ENCODE measurements around the gene LCNL1. TPM values are rescaled to one million over a fixed set of nuclear protein-coding genes. Genes with fewer than 3 reads are reported as not detected.

The LCNL1 gene
- total RNA-seq, 5 donors from 2014 or later (not counting 1 experiment from before 2014, with no cell fraction given) = 0.29 to 2.2 (median 1.3) TPM

DNA sequence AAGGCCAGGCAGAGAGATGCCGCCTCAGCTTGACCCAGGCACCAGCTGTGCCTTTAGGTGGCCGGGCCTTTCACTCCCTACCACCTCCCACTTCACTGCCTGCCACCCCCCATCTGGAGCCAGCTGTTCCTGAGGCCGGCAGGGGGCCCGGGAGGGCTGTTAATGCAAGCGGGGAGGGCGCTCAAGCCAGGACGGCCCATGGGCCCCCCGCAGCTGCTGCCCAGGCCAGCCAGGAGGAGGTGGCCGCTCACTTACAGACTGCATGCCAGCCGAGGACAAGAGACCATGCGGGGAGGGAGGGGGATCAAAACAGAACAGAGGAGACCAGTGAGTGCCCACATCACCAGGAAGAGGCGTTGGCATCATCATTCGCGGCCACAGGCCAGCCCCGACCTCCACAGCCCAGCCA is 40.8 kb downstream of the LCNL1 start:
- Mint-ChIP-seq H3K9me3 (no peaks in the 10 kb centered on the region), H3K36me3 (no peaks in the 10 kb centered on the region), H3K27ac (no peak overlapping the region), H3K27me3 (no peaks in the 10 kb centered on the region), H3K4me1 (peaks cover 9 to 20% (median 14%) of the 10 kb centered on the region in 3 donors), H3K4me3 (no peak overlapping the region)
- H3K27me3 ChIP-seq (replicated peaks in 1 of 2; ENCODE audit: control insufficient read depth in 2 of 2, extremely low read depth in 1 of 2, insufficient read depth in 2 of 2, low read length in 1 of 2) = no peaks in the 10 kb centered on the region
- 96% methylated on average over 15 of the region's 15 CpGs for WGBS (ENCODE audit: insufficient coverage)
- DNase-seq (no peak), ATAC-seq (replicated peaks in 1 of 4) (no peak)
- H3K36me3 ChIP-seq (ENCODE audit: control insufficient read depth in 2 of 2, extremely low read depth in 1 of 2, insufficient read depth in 1 of 2, low read length in 1 of 2) = peaks cover 0 to 16% of the 10 kb centered on the region in 2 donors
- H3K27ac ChIP-seq (ENCODE audit: low read length) = no peak overlapping the region
- no peaks in the 10 kb centered on the region for H3K9me3 ChIP-seq
- ChIA-PET CTCF (no interaction called here), POLR2A (no interaction called here)
- H3K4me3 ChIP-seq (ENCODE audit: control insufficient read depth in 1 of 2, extremely low read depth in 1 of 2, low read length in 1 of 2) = no peak overlapping the region
- peaks cover 9 to 45% of the 10 kb centered on the region in 2 experiments for H3K4me1 ChIP-seq (ENCODE audit: control insufficient read depth in 1 of 2, extremely low read depth in 1 of 2, insufficient read depth in 2 of 2, low read length in 2 of 2)

- H3K4me1 ChIP-seq (ENCODE audit: control insufficient read depth in 1 of 2, extremely low read depth in 1 of 2, insufficient read depth in 2 of 2, low read length in 2 of 2) = peaks cover 20 to 65% of the 10 kb centered on the region in 2 experiments
- peaks cover 0 to 7% of the 10 kb centered on the region in 2 experiments for H3K27me3 ChIP-seq (replicated peaks in 1 of 2; ENCODE audit: control insufficient read depth in 2 of 2, extremely low read depth in 1 of 2, insufficient read depth in 2 of 2, low read length in 1 of 2)
- no peaks in the 10 kb centered on the region for H3K9me3 ChIP-seq
- DNase-seq = peak in 6 of 35 experiments; percentile 26 to 45 (median 31)
- H3K27ac Mint-ChIP-seq = no peak overlapping the region
- no peak overlapping the region for H3K4me3 Mint-ChIP-seq
- H3K27me3 Mint-ChIP-seq = no peaks in the 10 kb centered on the region
- no peaks in the 10 kb centered on the region for H3K36me3 Mint-ChIP-seq
- no peak for ATAC-seq (replicated peaks in 1 of 4)
- POLR2A ChIA-PET = interaction anchor here in 1 of 2 donors (0.6 kb wide), 1 partner anchor 8 kb away, joined by 3 read pairs; no protein-coding TSS in a partner anchor
- CTCF ChIA-PET = interaction anchor here (0.6 to 1.1 kb wide), 3 partner anchors 9 to 233 kb away, joined by 3 to 6 read pairs (median 3); no protein-coding TSS in a partner anchor
- 87% methylated on average over 13 of the region's 21 CpGs for WGBS (ENCODE audit: insufficient coverage)
- peaks cover 0 to 7% of the 10 kb centered on the region in 2 donors for H3K36me3 ChIP-seq (ENCODE audit: control insufficient read depth in 2 of 2, extremely low read depth in 1 of 2, insufficient read depth in 1 of 2, low read length in 1 of 2)
- no peak overlapping the region for H3K4me3 ChIP-seq (ENCODE audit: control insufficient read depth in 1 of 2, extremely low read depth in 1 of 2, low read length in 1 of 2)
- peaks cover 21 to 37% (median 30%) of the 10 kb centered on the region in 3 donors for H3K4me1 Mint-ChIP-seq
- no peaks in the 10 kb centered on the region for H3K9me3 Mint-ChIP-seq
- H3K27ac ChIP-seq (ENCODE audit: low read length) = no peak overlapping the region
Observed at GRCh38 chr9:137025517-137025966, 42.7 kb downstream of the LCNL1 start.

DNA sequence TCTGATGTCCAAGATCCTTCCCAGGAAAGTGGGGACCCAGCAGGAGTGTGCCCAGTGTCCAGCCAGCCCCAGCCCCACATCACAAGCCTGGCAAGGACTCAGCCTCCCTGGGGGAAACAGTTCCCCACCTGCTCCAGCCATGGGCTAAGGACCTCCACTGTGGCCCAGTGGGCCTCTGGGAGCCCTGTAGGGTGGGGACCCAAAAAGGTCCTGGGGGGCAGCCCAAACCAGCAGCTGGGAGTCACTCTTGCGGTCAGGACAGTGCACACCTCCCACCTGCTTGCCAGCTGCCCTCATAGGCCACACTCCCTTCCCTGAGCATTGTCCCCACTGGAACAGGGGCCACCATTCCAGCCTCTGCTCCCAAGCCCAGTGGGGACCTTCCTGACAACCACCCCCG is 43.6 kb downstream of the LCNL1 start:
- Histone ChIP-seq H3K4me3 (ENCODE audit: control insufficient read depth in 1 of 2, extremely low read depth in 1 of 2, low read length in 1 of 2) (no peak overlapping the region), H3K4me1 (ENCODE audit: control insufficient read depth in 1 of 2, extremely low read depth in 1 of 2, insufficient read depth in 2 of 2, low read length in 2 of 2) (peaks cover 20 to 69% of the 10 kb centered on the region in 2 experiments), H3K9me3 (no peaks in the 10 kb centered on the region), H3K27me3 (replicated peaks in 1 of 2; ENCODE audit: control insufficient read depth in 2 of 2, extremely low read depth in 1 of 2, insufficient read depth in 2 of 2, low read length in 1 of 2) (peaks cover 0 to 13% of the 10 kb centered on the region in 2 experiments), H3K27ac (ENCODE audit: low read length) (no peak overlapping the region), H3K36me3 (ENCODE audit: control insufficient read depth in 2 of 2, extremely low read depth in 1 of 2, insufficient read depth in 1 of 2, low read length in 1 of 2) (no peaks in the 10 kb centered on the region)
- Mint-ChIP-seq H3K27ac (peak overlapping the region; percentile 48 to 61), H3K4me1 (peaks cover 24 to 42% (median 34%) of the 10 kb centered on the region in 3 donors), H3K9me3 (no peaks in the 10 kb centered on the region), H3K36me3 (no peaks in the 10 kb centered on the region), H3K4me3 (peak overlapping the region; percentile 41 to 77 (median 41)), H3K27me3 (no peaks in the 10 kb centered on the region)
- ATAC-seq (replicated peaks in 1 of 4) (no peak), DNase-seq (no peak)
- WGBS (ENCODE audit: insufficient coverage) = 89% methylated on average over 2 of the region's 2 CpGs
- ChIA-PET CTCF (interaction anchor here (0.6 to 1.1 kb wide), 2 partner anchors 9 to 30 kb away, joined by 3 read pairs; no protein-coding TSS in a partner anchor), POLR2A (no interaction called here)

DNA sequence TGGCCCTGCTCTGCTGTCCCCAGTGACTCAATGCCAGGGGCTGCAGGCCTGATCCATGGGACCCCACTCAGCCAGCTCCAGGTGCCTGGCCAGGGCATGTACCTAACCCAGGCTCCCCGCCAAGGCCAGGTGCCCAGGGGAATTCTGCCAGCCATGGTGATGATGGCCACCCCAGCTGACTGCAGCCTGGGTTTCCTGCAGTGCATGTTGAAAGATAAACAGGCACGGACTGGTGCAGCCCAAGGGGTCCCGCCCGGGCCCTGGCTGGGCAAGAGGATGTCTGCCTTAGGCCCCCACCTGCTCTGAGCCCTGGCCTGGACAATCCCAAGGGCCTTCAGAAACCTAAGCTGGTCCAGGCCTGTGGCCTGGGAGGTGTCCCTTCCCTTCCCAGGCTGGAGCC is 44.0 kb downstream of the LCNL1 start:
- H3K4me1 ChIP-seq (ENCODE audit: control insufficient read depth in 1 of 2, extremely low read depth in 1 of 2, insufficient read depth in 2 of 2, low read length in 2 of 2) = peaks cover 20 to 69% of the 10 kb centered on the region in 2 experiments
- peak overlapping the region; percentile 77 to 82 (median 80) for H3K4me3 Mint-ChIP-seq
- POLR2A ChIA-PET = no interaction called here
- ATAC-seq (replicated peaks in 1 of 4) (no peak), DNase-seq (no peak)
- H3K27ac Mint-ChIP-seq = peak overlapping the region; percentile 48 to 61
- CTCF ChIA-PET = interaction anchor here in 1 of 2 donors (1.1 kb wide), 1 partner anchor 8 kb away, joined by 3 read pairs; no protein-coding TSS in a partner anchor
- H3K4me3 ChIP-seq (ENCODE audit: control insufficient read depth in 1 of 2, extremely low read depth in 1 of 2, low read length in 1 of 2) = peak overlapping the region in 1 of 2 donors; percentile 41
- no peaks in the 10 kb centered on the region for H3K9me3 Mint-ChIP-seq
- H3K36me3 Mint-ChIP-seq = no peaks in the 10 kb centered on the region
- peaks cover 27 to 45% (median 36%) of the 10 kb centered on the region in 3 donors for H3K4me1 Mint-ChIP-seq
- no peaks in the 10 kb centered on the region for H3K36me3 ChIP-seq (ENCODE audit: control insufficient read depth in 2 of 2, extremely low read depth in 1 of 2, insufficient read depth in 1 of 2, low read length in 1 of 2)
- H3K27ac ChIP-seq (ENCODE audit: low read length) = no peak overlapping the region
- no peaks in the 10 kb centered on the region for H3K9me3 ChIP-seq
- H3K27me3 ChIP-seq (replicated peaks in 1 of 2; ENCODE audit: control insufficient read depth in 2 of 2, extremely low read depth in 1 of 2, insufficient read depth in 2 of 2, low read length in 1 of 2) = peaks cover 0 to 13% of the 10 kb centered on the region in 2 experiments
- H3K27me3 Mint-ChIP-seq = no peaks in the 10 kb centered on the region
- 80% methylated on average over 4 of the region's 4 CpGs for WGBS (ENCODE audit: insufficient coverage)

- Histone ChIP-seq H3K4me1 (ENCODE audit: control insufficient read depth in 1 of 2, extremely low read depth in 1 of 2, insufficient read depth in 2 of 2, low read length in 2 of 2) (peaks cover 20 to 77% of the 10 kb centered on the region in 2 experiments), H3K4me3 (ENCODE audit: control insufficient read depth in 1 of 2, extremely low read depth in 1 of 2, low read length in 1 of 2) (peak within 1 kb of the TSS; percentile 79 to 81), H3K27ac (ENCODE audit: low read length) (peak within 1 kb of the TSS; percentile 59), H3K9me3 (no peaks in the 10 kb centered on the region), H3K36me3 (ENCODE audit: control insufficient read depth in 2 of 2, extremely low read depth in 1 of 2, insufficient read depth in 1 of 2, low read length in 1 of 2) (no peaks in the 10 kb centered on the region), H3K27me3 (replicated peaks in 1 of 2; ENCODE audit: control insufficient read depth in 2 of 2, extremely low read depth in 1 of 2, insufficient read depth in 2 of 2, low read length in 1 of 2) (peaks cover 0 to 13% of the 10 kb centered on the region in 2 experiments)
- ATAC-seq (replicated peaks in 1 of 4) = no peak
- 5% methylated on average over 93 of the region's 95 CpGs for WGBS (ENCODE audit: insufficient coverage)
- ChIA-PET CTCF (interaction anchor here (0.6 kb wide), 2 partner anchors 32 to 58 kb away, joined by 3 to 5 read pairs; no protein-coding TSS in a partner anchor), POLR2A (no interaction called here)
- DNase-seq = no peak
- H3K27ac Mint-ChIP-seq = peak within 1 kb of the TSS; percentile 88 to 90
- H3K4me1 Mint-ChIP-seq = peaks cover 35 to 49% (median 42%) of the 10 kb centered on the region in 3 donors
- H3K9me3 Mint-ChIP-seq = no peaks in the 10 kb centered on the region
- H3K27me3 Mint-ChIP-seq = no peaks in the 10 kb centered on the region
- no peaks in the 10 kb centered on the region for H3K36me3 Mint-ChIP-seq
- H3K4me3 Mint-ChIP-seq = peak within 1 kb of the TSS; percentile 79 to 82 (median 80)
Observed at GRCh38 chr9:137027369-137028262, 44.8 kb downstream of the LCNL1 start, which contains the start of gene ABCA2. Gene ABCA2 (minus strand): TSS chr9:137028237. CDS start chr9:137028140, 97 bp downstream.

All from T-cell (primary cell).